Fibroblast of lung (primary cell): ENCODE results near the gene TMEM120A.

Source experiments
- EZH2 ChIP-seq: IDR thresholded peaks from 2 replicates; pipeline ENCODE4 v1.5.1; 2012; ENCODE audit warnings: low read length, control low read depth, mild to moderate bottlenecking; ENCODE audit errors: missing control alignments
- TF ChIP-seq, protein P1 (sequence below), 2 donors: IDR thresholded peaks in 1 of 2; conservative IDR thresholded peaks in 1 of 2; 1 replicate in 1 of 2; 2 replicates in 1 of 2; pipeline ENCODE4 v1.5.1; 2011 to 2012; ENCODE audit warnings: low read length in 2 of 2, control low read depth in 1 of 2, inconsistent platforms in 1 of 2, low read depth in 1 of 2, mild to moderate bottlenecking in 1 of 2

DNA sequence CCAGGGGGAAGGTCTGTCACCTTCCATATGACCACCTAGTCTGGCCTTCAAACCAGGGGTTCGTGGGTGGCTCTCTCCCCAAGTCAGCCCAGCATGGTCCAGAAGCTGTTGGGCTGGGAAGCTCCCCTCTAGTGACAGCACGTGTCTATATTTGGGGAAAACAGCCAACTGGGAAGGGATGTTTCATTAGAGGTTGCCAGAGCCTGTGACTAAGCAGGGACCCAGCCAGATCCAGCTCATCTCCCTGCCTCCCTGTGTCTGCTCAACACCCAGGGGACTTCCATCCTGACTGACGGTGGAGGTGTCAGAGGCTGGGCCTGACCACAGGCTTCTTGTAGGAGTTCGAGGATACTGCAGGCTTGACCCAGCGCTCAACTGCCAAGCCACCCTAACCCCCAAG, 42.9 kb upstream of the TMEM120A start:
- TF ChIP-seq, protein P1, sequence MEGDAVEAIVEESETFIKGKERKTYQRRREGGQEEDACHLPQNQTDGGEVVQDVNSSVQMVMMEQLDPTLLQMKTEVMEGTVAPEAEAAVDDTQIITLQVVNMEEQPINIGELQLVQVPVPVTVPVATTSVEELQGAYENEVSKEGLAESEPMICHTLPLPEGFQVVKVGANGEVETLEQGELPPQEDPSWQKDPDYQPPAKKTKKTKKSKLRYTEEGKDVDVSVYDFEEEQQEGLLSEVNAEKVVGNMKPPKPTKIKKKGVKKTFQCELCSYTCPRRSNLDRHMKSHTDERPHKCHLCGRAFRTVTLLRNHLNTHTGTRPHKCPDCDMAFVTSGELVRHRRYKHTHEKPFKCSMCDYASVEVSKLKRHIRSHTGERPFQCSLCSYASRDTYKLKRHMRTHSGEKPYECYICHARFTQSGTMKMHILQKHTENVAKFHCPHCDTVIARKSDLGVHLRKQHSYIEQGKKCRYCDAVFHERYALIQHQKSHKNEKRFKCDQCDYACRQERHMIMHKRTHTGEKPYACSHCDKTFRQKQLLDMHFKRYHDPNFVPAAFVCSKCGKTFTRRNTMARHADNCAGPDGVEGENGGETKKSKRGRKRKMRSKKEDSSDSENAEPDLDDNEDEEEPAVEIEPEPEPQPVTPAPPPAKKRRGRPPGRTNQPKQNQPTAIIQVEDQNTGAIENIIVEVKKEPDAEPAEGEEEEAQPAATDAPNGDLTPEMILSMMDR (conservative IDR thresholded peaks at IDR 0.05 in 1 of 2, IDR thresholded peaks at IDR 0.05 in 1 of 2; ENCODE audit: low read depth in 1 of 2, low read length in 2 of 2) = no peak
- no peak for TF ChIP-seq EZH2
